ENCODE measurements around the gene GLIPR2. TPM values are rescaled to one million over a fixed set of nuclear protein-coding genes. Genes with fewer than 3 reads are reported as not detected.
"Not testable (repeated sequence)": the region's sequence is repeated elsewhere in the genome, so short reads cannot be mapped to it uniquely, and the experiment has no call there.

Gene GLIPR2
- total RNA-seq, 1 donor from 2014 or later, result 110 TPM

DNA sequence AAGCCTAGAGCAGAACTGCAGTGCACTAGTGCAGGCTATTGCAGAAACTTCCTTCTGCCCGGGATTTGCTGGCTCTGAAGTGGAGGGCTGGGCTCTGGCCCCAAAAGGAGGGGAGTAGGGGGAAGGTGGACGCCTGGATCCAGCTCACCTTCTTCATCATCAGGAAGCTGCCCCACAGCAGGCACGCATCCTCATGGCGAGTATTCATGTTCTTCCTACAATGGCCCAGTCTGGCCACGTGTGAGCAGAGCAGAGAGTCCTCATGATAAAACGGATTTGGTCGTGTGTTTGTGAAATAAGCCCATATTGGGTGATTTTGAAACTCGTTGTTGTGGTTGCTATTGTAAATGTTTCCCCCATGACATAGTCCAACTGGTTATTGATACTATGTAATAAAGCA is 8.2 kb upstream of the GLIPR2 start:
- no peak overlapping the region for H3K4me3 Mint-ChIP-seq (ENCODE audit: unreplicated experiment)
- DNase-seq (ENCODE audit: low spot score), result no peak
- TF ChIP-seq, protein P1, sequence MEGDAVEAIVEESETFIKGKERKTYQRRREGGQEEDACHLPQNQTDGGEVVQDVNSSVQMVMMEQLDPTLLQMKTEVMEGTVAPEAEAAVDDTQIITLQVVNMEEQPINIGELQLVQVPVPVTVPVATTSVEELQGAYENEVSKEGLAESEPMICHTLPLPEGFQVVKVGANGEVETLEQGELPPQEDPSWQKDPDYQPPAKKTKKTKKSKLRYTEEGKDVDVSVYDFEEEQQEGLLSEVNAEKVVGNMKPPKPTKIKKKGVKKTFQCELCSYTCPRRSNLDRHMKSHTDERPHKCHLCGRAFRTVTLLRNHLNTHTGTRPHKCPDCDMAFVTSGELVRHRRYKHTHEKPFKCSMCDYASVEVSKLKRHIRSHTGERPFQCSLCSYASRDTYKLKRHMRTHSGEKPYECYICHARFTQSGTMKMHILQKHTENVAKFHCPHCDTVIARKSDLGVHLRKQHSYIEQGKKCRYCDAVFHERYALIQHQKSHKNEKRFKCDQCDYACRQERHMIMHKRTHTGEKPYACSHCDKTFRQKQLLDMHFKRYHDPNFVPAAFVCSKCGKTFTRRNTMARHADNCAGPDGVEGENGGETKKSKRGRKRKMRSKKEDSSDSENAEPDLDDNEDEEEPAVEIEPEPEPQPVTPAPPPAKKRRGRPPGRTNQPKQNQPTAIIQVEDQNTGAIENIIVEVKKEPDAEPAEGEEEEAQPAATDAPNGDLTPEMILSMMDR (IDR thresholded peaks at IDR 0.05), result no peak
- H3K27me3 Mint-ChIP-seq (ENCODE audit: low read depth), result no peaks in the 10 kb centered on the region
- peaks cover 4% of the 10 kb centered on the region for H3K9me3 Mint-ChIP-seq (ENCODE audit: low read depth)
- peaks cover 9% of the 10 kb centered on the region for H3K4me1 Mint-ChIP-seq (ENCODE audit: low read depth)
- no peak overlapping the region for H3K27ac Mint-ChIP-seq (ENCODE audit: unreplicated experiment)
- H3K36me3 Mint-ChIP-seq (ENCODE audit: low read depth), result peaks cover 6% of the 10 kb centered on the region

DNA sequence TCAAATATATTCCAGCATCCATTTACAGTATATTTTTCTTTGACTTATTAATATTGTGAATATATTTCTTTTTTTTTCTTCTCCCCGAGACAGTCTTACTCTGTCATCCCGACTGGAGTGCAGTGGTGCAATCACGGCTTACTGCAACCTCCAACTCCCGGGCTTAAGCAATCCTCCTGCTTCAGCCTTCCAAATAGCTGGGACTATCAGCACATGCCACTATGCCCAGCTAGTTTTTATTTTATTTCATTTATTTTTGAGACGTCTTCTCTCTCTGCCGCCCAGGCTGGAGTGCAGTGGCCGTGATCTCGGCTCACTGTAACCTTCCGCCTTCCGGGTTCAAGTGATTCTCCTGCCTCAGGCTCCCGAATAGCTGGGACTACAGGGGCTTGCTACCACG is 7.4 kb upstream of the GLIPR2 start:
- H3K27me3 Mint-ChIP-seq (ENCODE audit: low read depth), result no peaks in the 10 kb centered on the region
- H3K4me1 Mint-ChIP-seq (ENCODE audit: low read depth), result peaks cover 9% of the 10 kb centered on the region
- peaks cover 6% of the 10 kb centered on the region for H3K36me3 Mint-ChIP-seq (ENCODE audit: low read depth)
- no peak for DNase-seq (ENCODE audit: low spot score)
- H3K4me3 Mint-ChIP-seq (ENCODE audit: unreplicated experiment), result no peak overlapping the region
- peaks cover 4% of the 10 kb centered on the region for H3K9me3 Mint-ChIP-seq (ENCODE audit: low read depth)
- H3K27ac Mint-ChIP-seq (ENCODE audit: unreplicated experiment), result no peak overlapping the region
- TF ChIP-seq, protein P1 (IDR thresholded peaks at IDR 0.05), result no peak

DNA sequence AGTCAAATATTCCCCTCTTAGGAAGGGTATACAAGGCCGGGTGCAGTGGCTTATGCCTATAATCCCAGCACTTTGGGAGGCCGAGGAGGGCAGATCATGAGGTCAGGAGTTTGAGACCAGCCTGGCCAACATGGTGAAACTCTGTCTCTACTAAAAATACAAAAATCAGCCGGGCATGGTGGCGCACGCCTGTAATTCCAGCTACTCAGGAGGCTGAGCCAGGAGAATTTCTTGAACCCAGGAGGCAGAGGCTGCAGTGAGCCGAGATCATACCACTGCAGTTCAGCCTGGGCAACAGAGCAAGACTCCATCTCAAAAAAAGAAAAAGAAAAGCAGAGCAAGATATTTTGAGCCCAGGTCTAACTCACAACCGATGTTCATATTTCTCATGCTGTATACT is 4.9 kb upstream of the GLIPR2 start:
- not testable (repeated sequence) for H3K27me3 Mint-ChIP-seq (ENCODE audit: low read depth); DNase-seq (ENCODE audit: low spot score); H3K36me3 Mint-ChIP-seq (ENCODE audit: low read depth); H3K9me3 Mint-ChIP-seq (ENCODE audit: low read depth); H3K4me3 Mint-ChIP-seq (ENCODE audit: unreplicated experiment)
- peak overlapping the region; percentile 88 for H3K27ac Mint-ChIP-seq (ENCODE audit: unreplicated experiment)
- H3K4me1 Mint-ChIP-seq (ENCODE audit: low read depth), result peaks cover 17% of the 10 kb centered on the region

DNA sequence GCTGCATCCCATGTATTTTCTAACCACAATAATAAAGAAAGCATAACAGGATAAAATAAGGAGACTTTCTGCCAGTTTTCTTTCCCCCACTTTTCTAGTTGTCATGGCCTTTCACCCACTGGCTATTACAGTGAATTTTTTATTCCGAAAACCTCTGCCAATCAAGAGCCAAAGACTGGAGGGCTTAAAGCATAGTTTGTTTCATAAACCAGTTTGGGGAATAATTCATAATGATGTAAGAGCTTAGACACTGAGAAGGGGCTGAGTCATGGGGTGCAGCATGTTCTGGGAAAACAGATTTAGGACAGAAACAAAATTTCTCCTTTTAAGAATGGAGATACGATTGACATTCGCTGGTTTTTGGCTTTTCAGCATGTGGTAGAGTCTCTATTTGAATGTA is 4.4 kb upstream of the GLIPR2 start:
- peaks cover 4% of the 10 kb centered on the region for H3K9me3 Mint-ChIP-seq (ENCODE audit: low read depth)
- H3K4me1 Mint-ChIP-seq (ENCODE audit: low read depth), result peaks cover 17% of the 10 kb centered on the region
- peak overlapping the region; percentile 88 for H3K27ac Mint-ChIP-seq (ENCODE audit: unreplicated experiment)
- no peak overlapping the region for H3K4me3 Mint-ChIP-seq (ENCODE audit: unreplicated experiment)
- TF ChIP-seq, protein P1 (IDR thresholded peaks at IDR 0.05), result no peak
- no peak for DNase-seq (ENCODE audit: low spot score)
- no peaks in the 10 kb centered on the region for H3K36me3 Mint-ChIP-seq (ENCODE audit: low read depth)
- no peaks in the 10 kb centered on the region for H3K27me3 Mint-ChIP-seq (ENCODE audit: low read depth)

DNA sequence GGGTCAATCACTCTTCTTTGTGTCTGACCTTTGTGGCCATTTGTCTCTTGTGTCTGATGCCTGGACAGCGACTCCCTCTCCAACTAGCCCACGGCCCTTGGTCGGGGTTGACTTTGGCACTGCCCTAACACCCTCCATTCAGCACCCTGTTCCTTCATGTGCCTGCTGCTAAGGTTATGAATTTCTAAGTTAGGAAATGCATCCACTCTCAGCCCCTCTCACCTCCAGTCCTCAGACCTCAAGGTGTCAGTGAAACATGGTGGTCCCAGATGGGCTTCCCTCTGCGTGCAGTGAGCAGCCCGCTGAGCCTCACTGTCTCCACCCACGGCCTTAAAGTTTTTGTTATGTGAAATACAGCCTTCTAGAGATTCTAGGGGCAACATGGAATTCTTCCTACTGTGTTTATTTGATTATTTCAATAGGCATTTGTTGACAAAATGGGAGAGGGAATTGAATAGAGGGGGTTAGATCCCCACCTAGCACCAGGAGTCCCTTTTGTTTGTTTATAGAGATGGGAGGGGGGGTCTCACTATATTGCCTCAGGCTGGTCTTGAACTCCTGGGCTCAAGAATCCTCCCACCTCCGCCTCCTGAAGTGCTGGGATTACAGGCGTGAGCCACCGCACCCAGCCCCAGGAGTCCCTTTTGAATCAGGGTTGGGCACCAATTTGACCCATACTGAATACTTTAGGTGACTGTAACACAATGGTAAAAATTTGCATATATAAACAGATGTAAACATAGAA is 1.6 kb upstream of the GLIPR2 start:
- Mint-ChIP-seq H3K27ac (ENCODE audit: unreplicated experiment) (no peak overlapping the region), H3K4me3 (ENCODE audit: unreplicated experiment) (no peak overlapping the region), H3K36me3 (ENCODE audit: low read depth) (peaks cover 3% of the 10 kb centered on the region), H3K4me1 (ENCODE audit: low read depth) (peaks cover 46% of the 10 kb centered on the region), H3K27me3 (ENCODE audit: low read depth) (no peaks in the 10 kb centered on the region), H3K9me3 (ENCODE audit: low read depth) (peaks cover 4% of the 10 kb centered on the region)
- no peak for DNase-seq (ENCODE audit: low spot score)
- TF ChIP-seq, protein P1 (IDR thresholded peaks at IDR 0.05), result no peak

DNA sequence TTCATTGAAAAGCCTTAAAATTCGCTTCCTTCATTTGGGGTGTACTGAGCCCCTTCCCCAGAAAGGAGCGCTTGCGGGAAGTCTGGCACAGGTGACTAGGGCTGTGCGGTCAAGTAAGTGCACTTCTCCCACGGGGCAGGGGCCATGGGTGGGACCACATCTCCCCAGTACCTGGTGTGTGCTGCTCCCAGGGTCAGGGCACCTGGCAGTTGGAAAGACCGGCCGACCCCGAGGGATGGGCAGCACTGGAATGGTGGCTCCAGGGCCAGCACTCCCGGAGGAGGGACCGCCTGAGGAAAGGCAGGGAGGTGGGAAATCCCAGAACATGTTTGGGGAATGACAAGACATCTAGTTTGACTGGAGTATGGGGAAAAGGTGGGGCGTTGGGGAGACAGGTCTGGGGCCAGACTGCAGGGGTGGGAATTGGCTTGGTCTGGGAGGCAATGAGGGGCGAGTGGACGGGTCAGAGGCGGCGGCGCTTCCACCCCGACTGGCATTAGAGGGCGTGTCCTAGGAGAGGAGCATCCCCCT is 727 bp upstream of the GLIPR2 start:
- H3K4me1 Mint-ChIP-seq (ENCODE audit: low read depth), result peaks cover 55% of the 10 kb centered on the region
- TF ChIP-seq, protein P1 (IDR thresholded peaks at IDR 0.05), result no peak
- peak; percentile 93 for DNase-seq (ENCODE audit: low spot score)
- H3K9me3 Mint-ChIP-seq (ENCODE audit: low read depth), result peaks cover 4% of the 10 kb centered on the region
- H3K27me3 Mint-ChIP-seq (ENCODE audit: low read depth), result no peaks in the 10 kb centered on the region
- peak overlapping the region; percentile 80 for H3K4me3 Mint-ChIP-seq (ENCODE audit: unreplicated experiment)
- H3K36me3 Mint-ChIP-seq (ENCODE audit: low read depth), result peaks cover 3% of the 10 kb centered on the region
- H3K27ac Mint-ChIP-seq (ENCODE audit: unreplicated experiment), result peak overlapping the region; percentile 51

Data from chondrocyte (in vitro differentiated cells).